ENCODE results near the gene OR11H1. TPM values are rescaled to one million over a fixed set of nuclear protein-coding genes. Genes with fewer than 3 reads are reported as not detected.
"Not testable (repeated sequence)": the region's sequence is repeated elsewhere in the genome, so short reads cannot be mapped to it uniquely, and the experiment has no call there.

The OR11H1 gene, protein sequence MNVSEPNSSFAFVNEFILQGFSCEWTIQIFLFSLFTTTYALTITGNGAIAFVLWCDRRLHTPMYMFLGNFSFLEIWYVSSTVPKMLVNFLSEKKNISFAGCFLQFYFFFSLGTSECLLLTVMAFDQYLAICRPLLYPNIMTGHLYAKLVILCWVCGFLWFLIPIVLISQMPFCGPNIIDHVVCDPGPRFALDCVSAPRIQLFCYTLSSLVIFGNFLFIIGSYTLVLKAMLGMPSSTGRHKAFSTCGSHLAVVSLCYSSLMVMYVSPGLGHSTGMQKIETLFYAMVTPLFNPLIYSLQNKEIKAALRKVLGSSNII
- total RNA-seq (2014; rRNA removed; shearing (Covaris generic)) (not detected in 2 replicates), polyA plus RNA-seq (2016; fragmentation: Nextera tagmentation; extraction: Ambion mirVana) (not detected in 2 replicates)

DNA sequence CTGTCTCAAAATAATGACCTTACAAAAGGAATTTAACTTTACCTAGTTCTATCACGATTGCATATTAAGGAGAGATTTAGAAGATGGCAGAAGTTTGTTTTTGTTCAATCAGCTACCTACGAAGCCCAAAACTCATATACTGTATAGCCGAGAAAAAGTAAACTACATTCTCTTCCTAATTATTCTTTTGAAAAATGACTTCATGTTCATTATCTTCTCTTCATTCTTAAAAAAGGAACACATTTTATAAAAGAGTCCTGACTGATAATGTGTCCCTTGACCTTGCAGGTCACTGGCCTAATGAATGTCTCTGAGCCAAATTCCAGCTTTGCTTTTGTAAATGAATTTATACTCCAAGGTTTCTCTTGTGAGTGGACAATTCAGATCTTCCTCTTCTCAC, at the start of gene OR11H1:
Gene OR11H1 (plus strand): TSS at position 301 of the 400 bp plus-strand sequence. CDS start 0 bp downstream, at position 301.
- H3K9me2 ChIP-seq (ENCODE audit: insufficient read depth); H2AFZ ChIP-seq; H3K9ac ChIP-seq; H3K27me3 ChIP-seq (replicated peaks; ENCODE audit: insufficient read depth); H3K4me1 ChIP-seq (ENCODE audit: insufficient read depth); H3K4me3 ChIP-seq; H3K27ac ChIP-seq; H3K36me3 ChIP-seq (ENCODE audit: low read depth); H4K20me1 ChIP-seq (ENCODE audit: insufficient read depth); H3K4me2 ChIP-seq (ENCODE audit: unreplicated experiment); DNase-seq; H3K9me3 ChIP-seq (ENCODE audit: low read depth); in situ Hi-C loops (cut with MboI); H3F3A ChIP-seq (ENCODE audit: insufficient read depth); H3K79me2 ChIP-seq (ENCODE audit: insufficient read depth): not testable (repeated sequence)
- WGBS, 2 experiments (ENCODE audit: low coverage in 1 of 2, low lambda C conversion rate in 2 of 2, missing lambda C conversion rate in 2 of 2), result no CpG with 5 or more reads among the region's 3 CpGs

DNA sequence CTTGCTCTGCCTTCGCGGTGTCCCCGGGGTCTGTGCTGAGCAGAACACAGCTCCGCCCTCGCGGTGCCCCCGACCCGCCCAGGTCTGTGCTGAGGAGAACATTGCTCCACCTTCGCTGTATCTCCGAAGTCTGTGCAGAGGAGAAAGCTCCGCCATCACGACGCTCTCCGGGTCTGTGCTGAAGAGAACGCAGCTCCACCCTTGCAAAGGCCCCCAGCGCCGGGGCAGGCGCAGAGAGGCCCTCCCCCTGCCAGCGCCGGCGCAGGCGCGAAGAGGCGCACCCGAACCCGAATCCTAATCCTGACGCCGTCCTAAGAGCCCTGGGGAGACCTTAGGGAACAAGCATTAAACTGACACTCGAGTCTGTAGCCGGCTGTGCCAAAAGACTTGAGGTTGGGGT, 18.0 kb upstream of the OR11H1 start:
- DNase-seq; H4K20me1 ChIP-seq (ENCODE audit: insufficient read depth); in situ Hi-C loops (cut with MboI); H3K27ac ChIP-seq; H3K4me1 ChIP-seq (ENCODE audit: insufficient read depth); H3K4me3 ChIP-seq; H3K36me3 ChIP-seq (ENCODE audit: low read depth); H3K9ac ChIP-seq; H3K79me2 ChIP-seq (ENCODE audit: insufficient read depth); H3F3A ChIP-seq (ENCODE audit: insufficient read depth); H3K4me2 ChIP-seq (ENCODE audit: unreplicated experiment); H3K27me3 ChIP-seq (replicated peaks; ENCODE audit: insufficient read depth); H3K9me2 ChIP-seq (ENCODE audit: insufficient read depth); H2AFZ ChIP-seq; H3K9me3 ChIP-seq (ENCODE audit: low read depth): not testable (repeated sequence)
- WGBS, 2 experiments (ENCODE audit: low coverage in 1 of 2, low lambda C conversion rate in 2 of 2, missing lambda C conversion rate in 2 of 2), result 64 to 67% methylated on average over 6 to 20 of the region's 30 CpGs

DNA sequence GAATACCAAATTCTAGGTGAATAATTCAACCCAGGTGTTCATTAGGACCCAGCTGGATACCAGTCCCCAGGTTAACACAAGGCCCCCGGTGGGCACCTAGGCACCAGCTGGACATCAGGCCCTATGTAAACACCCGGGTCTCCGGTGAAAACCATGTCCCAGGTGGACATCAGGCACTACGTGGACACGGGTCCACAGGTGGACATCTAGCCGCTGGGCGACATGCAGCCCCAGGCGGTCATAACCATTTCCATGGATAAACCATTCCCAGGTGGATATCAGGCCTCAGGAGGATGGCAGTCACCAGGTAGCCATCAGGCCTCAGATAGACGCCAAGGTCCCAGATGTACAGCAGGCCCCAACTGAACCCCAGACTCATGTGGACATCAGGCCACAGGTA, 12.1 kb upstream of the OR11H1 start:
- H3K4me2 ChIP-seq (ENCODE audit: unreplicated experiment); H2AFZ ChIP-seq; H3K4me1 ChIP-seq (ENCODE audit: insufficient read depth); in situ Hi-C loops (cut with MboI); H3K27me3 ChIP-seq (replicated peaks; ENCODE audit: insufficient read depth); H3K36me3 ChIP-seq (ENCODE audit: low read depth); H3K9me3 ChIP-seq (ENCODE audit: low read depth); H3K79me2 ChIP-seq (ENCODE audit: insufficient read depth); H3K27ac ChIP-seq; H4K20me1 ChIP-seq (ENCODE audit: insufficient read depth); DNase-seq; H3K9me2 ChIP-seq (ENCODE audit: insufficient read depth); H3F3A ChIP-seq (ENCODE audit: insufficient read depth); H3K4me3 ChIP-seq; H3K9ac ChIP-seq: not testable (repeated sequence)
- 75 to 82% methylated on average over 8 to 9 of the region's 9 CpGs for WGBS, 2 experiments (ENCODE audit: low coverage in 1 of 2, low lambda C conversion rate in 2 of 2, missing lambda C conversion rate in 2 of 2)

GRCh38 chr22:15553767-15554166, 25.8 kb downstream of the OR11H1 start:
- H3K4me1 ChIP-seq (ENCODE audit: insufficient read depth); in situ Hi-C loops (cut with MboI); H3K9me2 ChIP-seq (ENCODE audit: insufficient read depth); H3K4me3 ChIP-seq; H3K79me2 ChIP-seq (ENCODE audit: insufficient read depth); DNase-seq; H3K9me3 ChIP-seq (ENCODE audit: low read depth); H3K36me3 ChIP-seq (ENCODE audit: low read depth); H3K27me3 ChIP-seq (replicated peaks; ENCODE audit: insufficient read depth); H3K4me2 ChIP-seq (ENCODE audit: unreplicated experiment); H4K20me1 ChIP-seq (ENCODE audit: insufficient read depth); H2AFZ ChIP-seq; H3K9ac ChIP-seq; H3K27ac ChIP-seq; H3F3A ChIP-seq (ENCODE audit: insufficient read depth): not testable (repeated sequence)
- 54 to 64% methylated on average over 15 to 23 of the region's 31 CpGs for WGBS, 2 experiments (ENCODE audit: low coverage in 1 of 2, low lambda C conversion rate in 2 of 2, missing lambda C conversion rate in 2 of 2)

DNA sequence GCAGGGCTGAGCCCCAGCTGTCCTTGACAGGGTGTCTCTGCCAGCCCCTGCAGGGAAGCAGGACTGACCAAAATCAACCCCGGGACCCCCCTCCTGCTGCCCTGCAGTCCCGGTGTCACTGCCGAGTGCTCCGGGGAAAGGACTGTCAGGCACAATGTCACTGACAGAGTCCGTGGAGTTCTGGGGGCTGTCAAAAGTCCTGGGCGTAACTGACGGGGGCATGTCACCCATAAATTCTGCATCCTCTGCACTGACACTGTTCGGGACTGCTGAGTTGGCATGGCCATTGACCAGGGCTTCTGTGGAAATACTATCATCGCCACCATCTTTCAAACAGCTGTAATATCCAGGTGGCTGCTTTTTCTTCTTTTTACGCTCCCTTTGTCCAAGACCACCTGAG, 35.5 kb downstream of the OR11H1 start:
- H3K9me2 ChIP-seq (ENCODE audit: insufficient read depth); in situ Hi-C loops (cut with MboI); DNase-seq; H3K9me3 ChIP-seq (ENCODE audit: low read depth); H3K4me3 ChIP-seq; H3K36me3 ChIP-seq (ENCODE audit: low read depth); H3K4me2 ChIP-seq (ENCODE audit: unreplicated experiment); H3F3A ChIP-seq (ENCODE audit: insufficient read depth); H2AFZ ChIP-seq; H3K79me2 ChIP-seq (ENCODE audit: insufficient read depth); H3K4me1 ChIP-seq (ENCODE audit: insufficient read depth); H3K27me3 ChIP-seq (replicated peaks; ENCODE audit: insufficient read depth); H3K9ac ChIP-seq; H3K27ac ChIP-seq; H4K20me1 ChIP-seq (ENCODE audit: insufficient read depth): not testable (repeated sequence)
- 35 to 39% methylated on average over 6 of the region's 10 CpGs for WGBS, 2 experiments (ENCODE audit: low coverage in 1 of 2, low lambda C conversion rate in 2 of 2, missing lambda C conversion rate in 2 of 2)

- H3K27ac ChIP-seq; H3K9me2 ChIP-seq (ENCODE audit: insufficient read depth); H3K9ac ChIP-seq; H3K36me3 ChIP-seq (ENCODE audit: low read depth); H3K4me3 ChIP-seq; H3K9me3 ChIP-seq (ENCODE audit: low read depth); in situ Hi-C loops (cut with MboI); H2AFZ ChIP-seq; DNase-seq; H3K4me2 ChIP-seq (ENCODE audit: unreplicated experiment); H3K79me2 ChIP-seq (ENCODE audit: insufficient read depth); H3K27me3 ChIP-seq (replicated peaks; ENCODE audit: insufficient read depth); H3K4me1 ChIP-seq (ENCODE audit: insufficient read depth); H3F3A ChIP-seq (ENCODE audit: insufficient read depth); H4K20me1 ChIP-seq (ENCODE audit: insufficient read depth): not testable (repeated sequence)
These were observed 37.1 kb downstream of the OR11H1 start for GRCh38 chr22:15565063-15565462.

Other genes starting within 250 kb of the OR11H1 start
- not detected in 2 replicates for gene POTEH, start 161.8 kb downstream of the OR11H1 start, total RNA-seq (2014; rRNA removed; shearing (Covaris generic))
- not detected in 2 replicates for gene POTEH, start 161.8 kb downstream of the OR11H1 start, polyA plus RNA-seq (2016; fragmentation: Nextera tagmentation; extraction: Ambion mirVana)

All from GM23248 (cell line).